Ovary (tissue), 3 donors: ENCODE measurements around the gene KRTAP4-8.
"Not testable (repeated sequence)": the region's sequence is repeated elsewhere in the genome, so short reads cannot be mapped to it uniquely, and the experiment has no call there.

Experiments
- CTCF ChIP-seq, 3 donors: fragments of 450-650 bp in 2 of 3; fragments of 200-600 bp in 1 of 3; IDR thresholded peaks; one replicate each; pipeline versions ENCODE4 v1.5.1 to v1.8.0; 2016 to 2022; ENCODE audit warnings: antibody characterized with exemption in 3 of 3, mild to moderate bottlenecking in 1 of 3
- EP300 ChIP-seq: sonication (generic); formaldehyde crosslinking; IDR thresholded peaks from one replicate; pipeline ENCODE4 v1.6.1; 2017; ENCODE audit warnings: antibody characterized with exemption
- POLR2A ChIP-seq: fragments of 450-650 bp; IDR thresholded peaks from one replicate; pipeline ENCODE4 v1.6.1; 2017; ENCODE audit warnings: antibody characterized with exemption, mild to moderate bottlenecking, moderate library complexity
- donor health status: DM: no; HTN: no; CAD: no.

GRCh38 chr17:41055130-41055529 is 42.8 kb downstream of the KRTAP4-8 start, which contains the start of gene KRTAP2-2:
- not testable (repeated sequence) for TF ChIP-seq CTCF (IDR thresholded peaks at IDR 0.05); EP300; POLR2A
